ENCODE data around the gene EIF5. TPM values are rescaled to one million over a fixed set of nuclear protein-coding genes. Genes with fewer than 3 reads are reported as not detected.

EIF5 gene
- polyA plus RNA-seq, 1 donor (not counting 4 experiments of a cell fraction or from before 2014, with no cell fraction given), result 221 TPM

DNA sequence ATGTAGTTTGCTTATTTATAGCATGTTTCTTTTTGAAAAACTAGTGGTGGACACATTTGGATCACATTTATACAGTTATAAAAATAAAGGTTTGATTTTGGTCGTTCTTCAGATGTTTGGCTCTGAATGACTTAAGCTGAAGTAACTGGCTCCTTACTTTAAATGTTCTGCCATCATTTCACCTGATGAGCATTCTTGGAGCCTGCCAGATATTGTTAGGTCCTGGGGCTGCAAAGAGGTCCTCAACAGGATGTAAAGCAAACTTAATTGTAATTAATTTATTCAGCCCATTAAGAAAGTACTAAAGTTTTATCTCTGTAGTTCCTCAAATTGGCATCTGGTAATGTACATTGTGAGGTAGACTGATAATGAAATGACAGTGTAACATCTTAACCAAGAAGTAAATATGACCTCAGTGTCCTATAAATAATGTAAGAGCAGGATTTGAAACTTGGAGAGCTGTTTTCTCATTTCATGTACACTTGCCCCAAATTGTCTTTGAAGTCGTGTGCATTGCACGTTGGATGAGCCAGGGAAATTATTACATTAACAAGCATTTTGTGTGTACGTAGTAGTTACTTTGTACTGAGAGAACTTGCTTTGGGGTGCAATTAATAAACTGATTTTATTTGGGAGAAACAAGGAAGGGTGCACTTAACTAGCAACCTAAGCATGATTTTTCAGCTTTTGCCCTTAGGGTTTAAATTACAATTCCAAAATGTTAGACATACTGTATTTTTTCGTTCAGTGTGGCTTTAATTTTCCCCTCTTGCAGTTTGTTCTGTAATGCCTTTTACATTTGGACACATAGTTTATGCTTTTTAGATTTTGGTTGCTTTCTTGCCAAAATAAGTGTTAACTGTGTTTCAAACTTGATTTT is 7.5 kb downstream of the EIF5 start:
- Histone ChIP-seq H3K9me3 (ENCODE audit: control insufficient read depth, low read depth, low read length) (no peaks in the 10 kb centered on the region), H3K4me1 (ENCODE audit: control insufficient read depth, extremely low read depth, insufficient read depth, low read length) (no peaks in the 10 kb centered on the region), H2AFZ (ENCODE audit: control insufficient read depth, low read length) (no peak overlapping the region), H3K4me2 (ENCODE audit: control insufficient read depth, extremely low read depth, insufficient read depth, low read depth, low read length) (no peak overlapping the region), H3K27me3 (ENCODE audit: control insufficient read depth, extremely low read depth, insufficient read depth, low read length) (no peaks in the 10 kb centered on the region), H3K4me3 (ENCODE audit: control insufficient read depth in 2 of 3, extremely low read depth in 1 of 3, insufficient read depth in 2 of 3, low read depth in 1 of 3, low read length in 3 of 3) (no peak overlapping the region), H3K27ac (ENCODE audit: control insufficient read depth, insufficient read depth, low read length) (no peak overlapping the region), H3K36me3 (ENCODE audit: control insufficient read depth in 2 of 2, extremely low read depth in 1 of 2, insufficient read depth in 2 of 2, low read length in 2 of 2) (peaks cover 39 to 62% of the 10 kb centered on the region in 2 experiments), H4K20me1 (ENCODE audit: control insufficient read depth, extremely low read depth, insufficient read depth, low read length) (peaks cover 17% of the 10 kb centered on the region), H3K9me1 (ENCODE audit: control insufficient read depth, extremely low read depth, insufficient read depth, low read length) (no peaks in the 10 kb centered on the region), H3K9ac (ENCODE audit: control insufficient read depth, extremely low read depth, insufficient read depth, low read length) (no peak overlapping the region), H3K79me2 (ENCODE audit: control insufficient read depth, insufficient read depth, low read length) (peaks cover 29% of the 10 kb centered on the region)
- dilution Hi-C loops (cut with MboI; ENCODE audit: extremely low pct_ligation_motif_present, low sequenced_read_pairs), result no loop called here
- FAIRE-seq (no peak), DNase-seq (ENCODE audit: low read depth, low spot score) (no peak)
- TF ChIP-seq, protein P1, sequence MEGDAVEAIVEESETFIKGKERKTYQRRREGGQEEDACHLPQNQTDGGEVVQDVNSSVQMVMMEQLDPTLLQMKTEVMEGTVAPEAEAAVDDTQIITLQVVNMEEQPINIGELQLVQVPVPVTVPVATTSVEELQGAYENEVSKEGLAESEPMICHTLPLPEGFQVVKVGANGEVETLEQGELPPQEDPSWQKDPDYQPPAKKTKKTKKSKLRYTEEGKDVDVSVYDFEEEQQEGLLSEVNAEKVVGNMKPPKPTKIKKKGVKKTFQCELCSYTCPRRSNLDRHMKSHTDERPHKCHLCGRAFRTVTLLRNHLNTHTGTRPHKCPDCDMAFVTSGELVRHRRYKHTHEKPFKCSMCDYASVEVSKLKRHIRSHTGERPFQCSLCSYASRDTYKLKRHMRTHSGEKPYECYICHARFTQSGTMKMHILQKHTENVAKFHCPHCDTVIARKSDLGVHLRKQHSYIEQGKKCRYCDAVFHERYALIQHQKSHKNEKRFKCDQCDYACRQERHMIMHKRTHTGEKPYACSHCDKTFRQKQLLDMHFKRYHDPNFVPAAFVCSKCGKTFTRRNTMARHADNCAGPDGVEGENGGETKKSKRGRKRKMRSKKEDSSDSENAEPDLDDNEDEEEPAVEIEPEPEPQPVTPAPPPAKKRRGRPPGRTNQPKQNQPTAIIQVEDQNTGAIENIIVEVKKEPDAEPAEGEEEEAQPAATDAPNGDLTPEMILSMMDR (optimal IDR thresholded peaks at IDR 0.05 in 1 of 3, IDR thresholded peaks at IDR 0.05 in 1 of 3, conservative IDR thresholded peaks at IDR 0.05 in 1 of 3; ENCODE audit: extremely low read depth in 1 of 3, insufficient read depth in 2 of 3, low read length in 3 of 3), result no peak
- TF ChIP-seq EZH2 (IDR thresholded peaks at IDR 0.05; ENCODE audit: low read length), result no peak

DNA sequence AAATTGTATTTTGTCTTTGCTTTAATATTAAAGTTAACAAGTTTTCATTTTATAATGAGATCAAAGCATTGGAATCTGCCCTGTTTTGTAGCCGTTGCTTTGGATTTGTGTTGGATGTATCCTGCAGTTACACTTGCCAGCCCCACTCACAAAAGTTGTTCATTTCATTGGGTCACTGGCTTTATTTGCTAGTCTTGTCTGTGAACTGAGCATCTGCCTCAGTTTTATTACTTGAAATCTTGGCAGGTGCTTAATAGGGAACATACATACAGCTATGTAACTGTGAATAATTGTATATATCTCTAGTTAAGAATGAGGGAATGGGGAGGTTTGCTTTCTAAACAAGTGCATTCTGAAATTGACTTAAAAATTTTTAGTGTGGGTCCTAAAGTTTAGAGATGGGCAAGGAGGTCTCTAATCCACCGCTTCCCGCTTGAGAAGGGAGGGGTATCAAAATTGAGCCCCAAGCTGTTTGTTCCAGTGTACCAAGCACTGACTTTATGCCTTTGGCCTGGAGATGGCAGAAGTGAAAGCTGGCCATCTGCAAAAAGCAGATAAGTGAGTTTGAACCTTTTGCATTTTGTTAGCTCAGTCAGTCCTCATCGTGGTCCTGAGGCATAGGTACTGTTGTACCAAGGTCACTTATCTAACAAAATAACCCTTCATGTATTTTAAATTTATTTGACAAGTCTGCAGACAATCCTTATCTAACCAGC is 9.3 kb downstream of the EIF5 start:
- Histone ChIP-seq H3K4me1 (ENCODE audit: control insufficient read depth, extremely low read depth, insufficient read depth, low read length) (no peaks in the 10 kb centered on the region), H3K27ac (ENCODE audit: control insufficient read depth, insufficient read depth, low read length) (no peak overlapping the region), H3K36me3 (ENCODE audit: control insufficient read depth in 2 of 2, extremely low read depth in 1 of 2, insufficient read depth in 2 of 2, low read length in 2 of 2) (peaks cover 25 to 44% of the 10 kb centered on the region in 2 experiments), H3K9me3 (ENCODE audit: control insufficient read depth, low read depth, low read length) (no peaks in the 10 kb centered on the region), H2AFZ (ENCODE audit: control insufficient read depth, low read length) (no peak overlapping the region), H3K4me2 (ENCODE audit: control insufficient read depth, extremely low read depth, insufficient read depth, low read depth, low read length) (no peak overlapping the region), H3K4me3 (ENCODE audit: control insufficient read depth in 2 of 3, extremely low read depth in 1 of 3, insufficient read depth in 2 of 3, low read depth in 1 of 3, low read length in 3 of 3) (no peak overlapping the region), H4K20me1 (ENCODE audit: control insufficient read depth, extremely low read depth, insufficient read depth, low read length) (peaks cover 16% of the 10 kb centered on the region), H3K9me1 (ENCODE audit: control insufficient read depth, extremely low read depth, insufficient read depth, low read length) (no peaks in the 10 kb centered on the region), H3K9ac (ENCODE audit: control insufficient read depth, extremely low read depth, insufficient read depth, low read length) (no peak overlapping the region), H3K79me2 (ENCODE audit: control insufficient read depth, insufficient read depth, low read length) (peaks cover 12% of the 10 kb centered on the region), H3K27me3 (ENCODE audit: control insufficient read depth, extremely low read depth, insufficient read depth, low read length) (no peaks in the 10 kb centered on the region)
- TF ChIP-seq, protein P1 (optimal IDR thresholded peaks at IDR 0.05 in 1 of 3, IDR thresholded peaks at IDR 0.05 in 1 of 3, conservative IDR thresholded peaks at IDR 0.05 in 1 of 3; ENCODE audit: extremely low read depth in 1 of 3, insufficient read depth in 2 of 3, low read length in 3 of 3), result no peak
- no peak for TF ChIP-seq EZH2 (IDR thresholded peaks at IDR 0.05; ENCODE audit: low read length)
- no peak for FAIRE-seq
- dilution Hi-C loops (cut with MboI; ENCODE audit: extremely low pct_ligation_motif_present, low sequenced_read_pairs), result no loop called here
- DNase-seq (ENCODE audit: low read depth, low spot score), result no peak

Measured in keratinocyte (primary cell).